Nephron (organoid): ENCODE results near the gene ATP8B4.
A peak's percentile ranks its signal among the peaks of the same experiment; 100 is the strongest.

Experiments used
- H3K27ac Mint-ChIP-seq, 3 experiments: 2 replicates each; pipeline ENCODE4 v1.8.0; 2020; ENCODE audit warnings: mixed read lengths in 3 of 3, mild to moderate bottlenecking in 2 of 3, moderate library complexity in 1 of 3
- H3K27me3 Mint-ChIP-seq: 2 replicates; pipeline ENCODE4 v1.8.0; 2021; ENCODE audit warnings: low read depth, mild to moderate bottlenecking, moderate library complexity, mixed read lengths
- H3K36me3 Mint-ChIP-seq: 2 replicates; pipeline ENCODE4 v1.8.0; 2020; ENCODE audit warnings: low read depth, mixed read lengths
- H3K4me1 Mint-ChIP-seq: 2 replicates; pipeline ENCODE4 v1.8.0; 2020; ENCODE audit warnings: mixed read lengths
- H3K4me3 Mint-ChIP-seq, 3 experiments: 2 replicates each; pipeline ENCODE4 v1.8.0; 2020; ENCODE audit warnings: mild to moderate bottlenecking in 3 of 3, mixed read lengths in 3 of 3, moderate library complexity in 2 of 3
- H3K9me3 Mint-ChIP-seq: 2 replicates; pipeline ENCODE4 v1.8.0; 2020; ENCODE audit warnings: mixed read lengths
- TF ChIP-seq, protein P1 (sequence below), 3 experiments: fragments of 200-600 bp; sonication (generic); IDR thresholded peaks; one replicate each; pipeline ENCODE4 v1.5.0; 2021; ENCODE audit warnings: antibody characterized with exemption in 3 of 3; ENCODE audit not compliant: unreplicated experiment in 3 of 3

The ATP8B4 gene

GRCh38 chr15:50110285-50110684, 8.7 kb downstream of the ATP8B4 start:
- H3K4me3 Mint-ChIP-seq = no peak overlapping the region
- H3K9me3 Mint-ChIP-seq = no peaks in the 10 kb centered on the region
- H3K4me1 Mint-ChIP-seq = peaks cover 7% of the 10 kb centered on the region
- H3K36me3 Mint-ChIP-seq = no peaks in the 10 kb centered on the region
- H3K27ac Mint-ChIP-seq = no peak overlapping the region
- no peaks in the 10 kb centered on the region for H3K27me3 Mint-ChIP-seq
- TF ChIP-seq, protein P1, sequence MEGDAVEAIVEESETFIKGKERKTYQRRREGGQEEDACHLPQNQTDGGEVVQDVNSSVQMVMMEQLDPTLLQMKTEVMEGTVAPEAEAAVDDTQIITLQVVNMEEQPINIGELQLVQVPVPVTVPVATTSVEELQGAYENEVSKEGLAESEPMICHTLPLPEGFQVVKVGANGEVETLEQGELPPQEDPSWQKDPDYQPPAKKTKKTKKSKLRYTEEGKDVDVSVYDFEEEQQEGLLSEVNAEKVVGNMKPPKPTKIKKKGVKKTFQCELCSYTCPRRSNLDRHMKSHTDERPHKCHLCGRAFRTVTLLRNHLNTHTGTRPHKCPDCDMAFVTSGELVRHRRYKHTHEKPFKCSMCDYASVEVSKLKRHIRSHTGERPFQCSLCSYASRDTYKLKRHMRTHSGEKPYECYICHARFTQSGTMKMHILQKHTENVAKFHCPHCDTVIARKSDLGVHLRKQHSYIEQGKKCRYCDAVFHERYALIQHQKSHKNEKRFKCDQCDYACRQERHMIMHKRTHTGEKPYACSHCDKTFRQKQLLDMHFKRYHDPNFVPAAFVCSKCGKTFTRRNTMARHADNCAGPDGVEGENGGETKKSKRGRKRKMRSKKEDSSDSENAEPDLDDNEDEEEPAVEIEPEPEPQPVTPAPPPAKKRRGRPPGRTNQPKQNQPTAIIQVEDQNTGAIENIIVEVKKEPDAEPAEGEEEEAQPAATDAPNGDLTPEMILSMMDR (IDR thresholded peaks at IDR 0.05; ENCODE audit: unreplicated experiment in 3 of 3) = no peak

GRCh38 chr15:50109076-50109987, 9.7 kb downstream of the ATP8B4 start:
- H3K27ac Mint-ChIP-seq = peak overlapping the region in 1 of 3 experiments; percentile 16
- no peaks in the 10 kb centered on the region for H3K9me3 Mint-ChIP-seq
- H3K27me3 Mint-ChIP-seq = no peaks in the 10 kb centered on the region
- no peaks in the 10 kb centered on the region for H3K36me3 Mint-ChIP-seq
- peaks cover 7% of the 10 kb centered on the region for H3K4me1 Mint-ChIP-seq
- TF ChIP-seq, protein P1 (IDR thresholded peaks at IDR 0.05; ENCODE audit: unreplicated experiment in 3 of 3) = no peak
- no peak overlapping the region for H3K4me3 Mint-ChIP-seq

GRCh38 chr15:50108461-50108860, 10.6 kb downstream of the ATP8B4 start:
- Mint-ChIP-seq H3K9me3 (peaks cover 6% of the 10 kb centered on the region), H3K27me3 (no peaks in the 10 kb centered on the region), H3K4me3 (no peak overlapping the region), H3K4me1 (peaks cover 7% of the 10 kb centered on the region), H3K27ac (peak overlapping the region in 1 of 3 experiments; percentile 11), H3K36me3 (no peaks in the 10 kb centered on the region)
- TF ChIP-seq, protein P1 (IDR thresholded peaks at IDR 0.05; ENCODE audit: unreplicated experiment in 3 of 3) = no peak

- H3K27ac Mint-ChIP-seq = peak overlapping the region in 1 of 3 experiments; percentile 11
- peaks cover 7% of the 10 kb centered on the region for H3K4me1 Mint-ChIP-seq
Observed at GRCh38 chr15:50107591-50108408, 11.2 kb downstream of the ATP8B4 start.

DNA sequence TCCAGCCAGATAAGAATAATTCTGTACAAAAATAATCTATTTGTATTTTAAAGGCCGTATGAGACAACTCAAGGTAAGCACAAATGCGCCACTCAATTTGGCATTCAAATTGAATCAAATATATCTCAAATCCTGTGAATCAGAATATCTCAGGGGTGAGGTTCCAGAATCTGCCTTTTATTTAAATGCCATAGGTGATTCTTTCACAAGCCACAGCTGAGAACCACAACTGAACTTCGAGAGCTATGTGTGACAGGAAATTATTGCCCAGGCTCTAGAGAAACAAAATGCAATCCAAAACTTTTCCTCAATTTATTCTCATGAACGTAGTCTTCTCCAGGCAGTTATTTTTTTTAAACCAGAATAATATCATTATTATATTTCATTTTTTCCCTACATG, 11.9 kb downstream of the ATP8B4 start:
- Mint-ChIP-seq H3K27ac (no peak overlapping the region), H3K27me3 (no peaks in the 10 kb centered on the region), H3K9me3 (peaks cover 8% of the 10 kb centered on the region), H3K36me3 (no peaks in the 10 kb centered on the region), H3K4me1 (peaks cover 7% of the 10 kb centered on the region), H3K4me3 (no peak overlapping the region)
- TF ChIP-seq, protein P1 (IDR thresholded peaks at IDR 0.05; ENCODE audit: unreplicated experiment in 3 of 3) = no peak

More at GRCh38 chr15:50107591-50108408, 11.2 kb downstream of the ATP8B4 start:
- no peaks in the 10 kb centered on the region for H3K27me3 Mint-ChIP-seq
- TF ChIP-seq, protein P1 (IDR thresholded peaks at IDR 0.05; ENCODE audit: unreplicated experiment in 3 of 3) = no peak
- no peaks in the 10 kb centered on the region for H3K36me3 Mint-ChIP-seq
- H3K9me3 Mint-ChIP-seq = peaks cover 6% of the 10 kb centered on the region
- H3K4me3 Mint-ChIP-seq = no peak overlapping the region
